Peyer's patch (tissue), 4 donors: Measurements from ENCODE around the gene DHCR24.

Experiments used
- CTCF ChIP-seq, 6 experiments: fragments of 450-650 bp in 4 of 6; fragments of 200-600 bp in 2 of 6; sonication (generic) in 1 of 6; IDR thresholded peaks; one replicate each; pipeline ENCODE4 v1.5.1; 2017 to 2019; ENCODE audit warnings: antibody characterized with exemption in 6 of 6, mild to moderate bottlenecking in 3 of 6, moderate library complexity in 1 of 6
- POLR2A ChIP-seq, 2 donors: fragments of 450-650 bp; IDR thresholded peaks; one replicate each; pipeline ENCODE4 v1.5.1; 2017; ENCODE audit warnings: antibody characterized with exemption in 2 of 2, mild to moderate bottlenecking in 2 of 2, moderate library complexity in 2 of 2

GRCh38 chr1:54936791-54937190 lies 49.8 kb upstream of the DHCR24 start:
- TF ChIP-seq POLR2A (IDR thresholded peaks at IDR 0.05) (no peak), CTCF (IDR thresholded peaks at IDR 0.05) (no peak)
